HFFc6 (cell line): ENCODE data around the gene PLEKHA6. TPM values are rescaled to one million over a fixed set of nuclear protein-coding genes. Genes with fewer than 3 reads are reported as not detected.

Experiments
- DNase-seq: peaks from one replicate; pipeline ENCODE4 v3.0.0-alpha.2; 2018
- H3K27ac Mint-ChIP-seq: 2 replicates; pipeline ENCODE4 v1.8.0; 2020; ENCODE audit warnings: mild to moderate bottlenecking, mixed read lengths
- H3K27me3 Mint-ChIP-seq: 2 replicates; pipeline ENCODE4 v1.8.0; 2021; ENCODE audit warnings: mild to moderate bottlenecking, moderate library complexity, mixed read lengths; ENCODE audit not compliant: insufficient read depth
- H3K36me3 Mint-ChIP-seq: 2 replicates; pipeline ENCODE4 v1.8.0; 2021; ENCODE audit warnings: low read depth, mixed read lengths
- H3K4me1 Mint-ChIP-seq: 2 replicates; pipeline ENCODE4 v1.8.0; 2020; ENCODE audit warnings: low read depth, mixed read lengths
- H3K4me3 Mint-ChIP-seq: 2 replicates; pipeline ENCODE4 v1.8.0; 2020; ENCODE audit warnings: mild to moderate bottlenecking, moderate library complexity, mixed read lengths
- H3K9me3 Mint-ChIP-seq: 2 replicates; pipeline ENCODE4 v1.8.0; 2020; ENCODE audit warnings: mild to moderate bottlenecking, mixed read lengths
- CTCF ChIP-seq: fragments of 200-600 bp; sonication (generic); IDR thresholded peaks from 2 replicates; pipeline ENCODE4 v1.5.0; 2021; ENCODE audit warnings: antibody characterized with exemption, mild to moderate bottlenecking
- total RNA-seq, 6 experiments: library from RNA; stranded (reverse); fragmentation: NEBNext Ultra II Directional; extraction: Animal tissue kit (Norgen Biotek cat#: 25700); gene quantifications; 2 replicates in 1 of 6; 3 replicates in 5 of 6; pipeline ENCODE4 v1.2.3, GENCODE V29; 2021

Gene PLEKHA6
- total RNA-seq, 6 experiments from 2014 or later: 1.3 to 2.4 (median 1.5) TPM

- H3K36me3 Mint-ChIP-seq: no peaks in the 10 kb centered on the region
- no peak overlapping the region for H3K4me3 Mint-ChIP-seq
- no peak for TF ChIP-seq CTCF
- no peak overlapping the region for H3K27ac Mint-ChIP-seq
- peaks cover 8% of the 10 kb centered on the region for H3K4me1 Mint-ChIP-seq
- no peaks in the 10 kb centered on the region for H3K9me3 Mint-ChIP-seq
- peaks cover 2% of the 10 kb centered on the region; the same call in 1 of the 2 replicates for H3K27me3 Mint-ChIP-seq
- no peak for DNase-seq
Measured at GRCh38 chr1:204212715-204213114, 147.0 kb downstream of the PLEKHA6 start.

GRCh38 chr1:204211046-204211445 lies 148.7 kb downstream of the PLEKHA6 start:
- no peak for TF ChIP-seq CTCF
- peaks cover 2% of the 10 kb centered on the region; the same call in 1 of the 2 replicates for H3K27me3 Mint-ChIP-seq
- DNase-seq: no peak

GRCh38 chr1:204207136-204207616 lies 152.6 kb downstream of the PLEKHA6 start:
- Mint-ChIP-seq H3K4me1 (peaks cover 40% of the 10 kb centered on the region), H3K4me3 (peak overlapping the region; percentile 47; the same call in 1 of the 2 replicates), H3K36me3 (no peaks in the 10 kb centered on the region), H3K27ac (no peak overlapping the region), H3K27me3 (peaks cover 2% of the 10 kb centered on the region; the same call in 1 of the 2 replicates), H3K9me3 (no peaks in the 10 kb centered on the region)
- TF ChIP-seq CTCF: peak; percentile 97
- peak; percentile 16 for DNase-seq

More at GRCh38 chr1:204211046-204211445, 148.7 kb downstream of the PLEKHA6 start:
- H3K27ac Mint-ChIP-seq: no peak overlapping the region
- H3K9me3 Mint-ChIP-seq: no peaks in the 10 kb centered on the region
- H3K4me1 Mint-ChIP-seq: peaks cover 25% of the 10 kb centered on the region
- H3K4me3 Mint-ChIP-seq: no peak overlapping the region
- no peaks in the 10 kb centered on the region for H3K36me3 Mint-ChIP-seq

- Mint-ChIP-seq H3K9me3 (no peaks in the 10 kb centered on the region), H3K27me3 (peaks cover 2% of the 10 kb centered on the region; the same call in 1 of the 2 replicates), H3K27ac (peak overlapping the region; percentile 27; the same call in 1 of the 2 replicates), H3K4me1 (peaks cover 40% of the 10 kb centered on the region), H3K4me3 (no peak overlapping the region; the same call in 1 of the 2 replicates), H3K36me3 (no peaks in the 10 kb centered on the region)
- peak; percentile 65 for DNase-seq
- TF ChIP-seq CTCF: peak; percentile 58; the same call in 1 of the 2 replicates
Measured at GRCh38 chr1:204206121-204206520, 153.6 kb downstream of the PLEKHA6 start.

GRCh38 chr1:204205486-204205885 lies 154.2 kb downstream of the PLEKHA6 start:
- Mint-ChIP-seq H3K4me3 (no peak overlapping the region), H3K4me1 (peaks cover 40% of the 10 kb centered on the region), H3K9me3 (no peaks in the 10 kb centered on the region), H3K27ac (no peak overlapping the region), H3K27me3 (peaks cover 2% of the 10 kb centered on the region; the same call in 1 of the 2 replicates), H3K36me3 (no peaks in the 10 kb centered on the region)
- TF ChIP-seq CTCF: no peak
- DNase-seq: no peak
